ENCODE results near the gene HBG1. TPM values are rescaled to one million over a fixed set of nuclear protein-coding genes. Genes with fewer than 3 reads are reported as not detected.
"Not testable (repeated sequence)": the region's sequence is repeated elsewhere in the genome, so short reads cannot be mapped to it uniquely, and the experiment has no call there.

Gene HBG1
- total RNA-seq, 2 donors from 2014 or later = not detected

GRCh38 chr11:5252919-5253265 lies 3.2 kb upstream of the HBG1 start:
- Histone ChIP-seq H3K4me1 (no peaks in the 10 kb centered on the region), H3K36me3 (no peaks in the 10 kb centered on the region), H3K27ac (no peak overlapping the region), H3K9me3 (no peaks in the 10 kb centered on the region), H3K27me3 (no peaks in the 10 kb centered on the region), H3K4me3 (no peak overlapping the region)
- TF ChIP-seq CTCF (IDR thresholded peaks at IDR 0.05) = no peak
- DNase-seq (ENCODE audit: low spot score) = no peak

GRCh38 chr11:5252192-5252918 lies 2.7 kb upstream of the HBG1 start:
- Histone ChIP-seq H3K36me3 (no peaks in the 10 kb centered on the region), H3K27me3 (no peaks in the 10 kb centered on the region), H3K27ac (no peak overlapping the region), H3K4me1 (no peaks in the 10 kb centered on the region), H3K9me3 (no peaks in the 10 kb centered on the region), H3K4me3 (no peak overlapping the region)
- TF ChIP-seq CTCF (IDR thresholded peaks at IDR 0.05) = no peak
- DNase-seq (ENCODE audit: low spot score) = no peak

- no peak for DNase-seq (ENCODE audit: low spot score)
- H3K4me3 ChIP-seq = no peak overlapping the region
- no peaks in the 10 kb centered on the region for H3K4me1 ChIP-seq
- H3K9me3 ChIP-seq = no peaks in the 10 kb centered on the region
- no peak for TF ChIP-seq CTCF (IDR thresholded peaks at IDR 0.05)
- H3K27ac ChIP-seq = no peak overlapping the region
- no peaks in the 10 kb centered on the region for H3K27me3 ChIP-seq
- no peaks in the 10 kb centered on the region for H3K36me3 ChIP-seq
These were observed 2.1 kb upstream of the HBG1 start for GRCh38 chr11:5251746-5252145.

- Histone ChIP-seq H3K27ac (no peak overlapping the region), H3K4me3 (no peak overlapping the region), H3K9me3 (no peaks in the 10 kb centered on the region), H3K36me3 (no peaks in the 10 kb centered on the region), H3K4me1 (no peaks in the 10 kb centered on the region), H3K27me3 (no peaks in the 10 kb centered on the region)
- no peak for TF ChIP-seq CTCF (IDR thresholded peaks at IDR 0.05)
- DNase-seq (ENCODE audit: low spot score) = no peak
These were observed 1.0 kb upstream of the HBG1 start for GRCh38 chr11:5250543-5251204.

- H3K4me1 ChIP-seq; H3K4me3 ChIP-seq; H3K36me3 ChIP-seq; H3K27me3 ChIP-seq; H3K9me3 ChIP-seq; H3K27ac ChIP-seq; DNase-seq (ENCODE audit: low spot score): not testable (repeated sequence)
These were observed 1.2 kb downstream of the HBG1 start for GRCh38 chr11:5248498-5248897.

- TF ChIP-seq CTCF (IDR thresholded peaks at IDR 0.05) = no peak
- H3K4me1 ChIP-seq = no peaks in the 10 kb centered on the region
- no peaks in the 10 kb centered on the region for H3K9me3 ChIP-seq
- H3K27ac ChIP-seq = no peak overlapping the region
- no peak for DNase-seq (ENCODE audit: low spot score)
- H3K27me3 ChIP-seq = no peaks in the 10 kb centered on the region
- no peaks in the 10 kb centered on the region for H3K36me3 ChIP-seq
- no peak overlapping the region for H3K4me3 ChIP-seq
These were observed 2.0 kb downstream of the HBG1 start for GRCh38 chr11:5247472-5248192.

Data from right atrium auricular region (tissue), 2 donors.